ENCODE results near the gene CDS2.

GRCh38 chr20:5172167-5172601 is 45.4 kb downstream of the CDS2 start:
- TF ChIP-seq, protein P1, sequence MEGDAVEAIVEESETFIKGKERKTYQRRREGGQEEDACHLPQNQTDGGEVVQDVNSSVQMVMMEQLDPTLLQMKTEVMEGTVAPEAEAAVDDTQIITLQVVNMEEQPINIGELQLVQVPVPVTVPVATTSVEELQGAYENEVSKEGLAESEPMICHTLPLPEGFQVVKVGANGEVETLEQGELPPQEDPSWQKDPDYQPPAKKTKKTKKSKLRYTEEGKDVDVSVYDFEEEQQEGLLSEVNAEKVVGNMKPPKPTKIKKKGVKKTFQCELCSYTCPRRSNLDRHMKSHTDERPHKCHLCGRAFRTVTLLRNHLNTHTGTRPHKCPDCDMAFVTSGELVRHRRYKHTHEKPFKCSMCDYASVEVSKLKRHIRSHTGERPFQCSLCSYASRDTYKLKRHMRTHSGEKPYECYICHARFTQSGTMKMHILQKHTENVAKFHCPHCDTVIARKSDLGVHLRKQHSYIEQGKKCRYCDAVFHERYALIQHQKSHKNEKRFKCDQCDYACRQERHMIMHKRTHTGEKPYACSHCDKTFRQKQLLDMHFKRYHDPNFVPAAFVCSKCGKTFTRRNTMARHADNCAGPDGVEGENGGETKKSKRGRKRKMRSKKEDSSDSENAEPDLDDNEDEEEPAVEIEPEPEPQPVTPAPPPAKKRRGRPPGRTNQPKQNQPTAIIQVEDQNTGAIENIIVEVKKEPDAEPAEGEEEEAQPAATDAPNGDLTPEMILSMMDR (IDR thresholded peaks at IDR 0.05), result no peak
- no peak for TF ChIP-seq POLR2A (IDR thresholded peaks at IDR 0.05)
